DND-41 (cell line): ENCODE measurements around the gene TMCC1.

ENCODE experiments used
- EZH2 ChIP-seq: IDR thresholded peaks from 3 replicates; pipeline ENCODE4 v1.6.1; 2012; ENCODE audit warnings: borderline replicate concordance, low read depth, mild to moderate bottlenecking, moderate library complexity, low read length, inconsistent platforms; ENCODE audit not compliant: severe bottlenecking
- TF ChIP-seq, protein P1 (sequence below): IDR thresholded peaks from 2 replicates; pipeline ENCODE4 v1.5.1; 2012; ENCODE audit warnings: borderline replicate concordance, low read length, moderate library complexity, mild to moderate bottlenecking; ENCODE audit not compliant: poor library complexity, severe bottlenecking; ENCODE audit errors: extremely low read depth

DNA sequence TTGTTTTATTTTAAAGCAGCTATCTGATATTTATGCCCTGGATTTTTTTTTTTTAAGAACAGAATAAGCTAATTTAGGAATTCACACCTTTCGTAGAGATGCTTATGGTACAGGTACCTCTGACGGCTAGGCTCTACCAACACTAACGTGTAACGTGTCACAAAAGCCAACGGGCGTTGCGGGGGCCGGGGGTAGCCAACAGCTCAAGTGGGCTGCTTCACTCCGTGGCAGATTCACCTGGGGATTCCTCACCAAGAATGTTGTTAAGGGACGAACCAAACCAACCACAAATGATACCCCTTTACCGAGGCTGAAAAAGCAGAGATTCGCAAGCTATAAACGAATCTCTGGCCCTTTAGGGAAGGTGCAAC, 1.0 kb downstream of the TMCC1 start:
- TF ChIP-seq, protein P1, sequence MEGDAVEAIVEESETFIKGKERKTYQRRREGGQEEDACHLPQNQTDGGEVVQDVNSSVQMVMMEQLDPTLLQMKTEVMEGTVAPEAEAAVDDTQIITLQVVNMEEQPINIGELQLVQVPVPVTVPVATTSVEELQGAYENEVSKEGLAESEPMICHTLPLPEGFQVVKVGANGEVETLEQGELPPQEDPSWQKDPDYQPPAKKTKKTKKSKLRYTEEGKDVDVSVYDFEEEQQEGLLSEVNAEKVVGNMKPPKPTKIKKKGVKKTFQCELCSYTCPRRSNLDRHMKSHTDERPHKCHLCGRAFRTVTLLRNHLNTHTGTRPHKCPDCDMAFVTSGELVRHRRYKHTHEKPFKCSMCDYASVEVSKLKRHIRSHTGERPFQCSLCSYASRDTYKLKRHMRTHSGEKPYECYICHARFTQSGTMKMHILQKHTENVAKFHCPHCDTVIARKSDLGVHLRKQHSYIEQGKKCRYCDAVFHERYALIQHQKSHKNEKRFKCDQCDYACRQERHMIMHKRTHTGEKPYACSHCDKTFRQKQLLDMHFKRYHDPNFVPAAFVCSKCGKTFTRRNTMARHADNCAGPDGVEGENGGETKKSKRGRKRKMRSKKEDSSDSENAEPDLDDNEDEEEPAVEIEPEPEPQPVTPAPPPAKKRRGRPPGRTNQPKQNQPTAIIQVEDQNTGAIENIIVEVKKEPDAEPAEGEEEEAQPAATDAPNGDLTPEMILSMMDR: no peak
- TF ChIP-seq EZH2: no peak
